Neuronal stem cell (in vitro differentiated cells): ENCODE data around the gene RALGPS1.

Source experiments
- DNase-seq: peaks from one replicate; pipeline ENCODE4 v3.0.0-alpha.2; 2013; ENCODE audit warnings: low spot score
- H2AFZ ChIP-seq: one replicate; pipeline ENCODE4 v1.6.1; 2013; ENCODE audit warnings: mild to moderate bottlenecking, low read length, inconsistent platforms
- H2AK5ac ChIP-seq: 2 replicates; pipeline ENCODE4 v1.6.1; 2013; ENCODE audit warnings: low read depth, mild to moderate bottlenecking, inconsistent platforms, low read length, moderate library complexity, mixed read lengths
- H2BK120ac ChIP-seq: 2 replicates; pipeline ENCODE4 v1.6.1; 2013; ENCODE audit warnings: low read depth, mild to moderate bottlenecking, inconsistent platforms, low read length, moderate library complexity, mixed read lengths
- H2BK12ac ChIP-seq: one replicate; pipeline ENCODE4 v1.6.1; 2013; ENCODE audit warnings: low read length, inconsistent platforms
- H2BK15ac ChIP-seq: 2 replicates; pipeline ENCODE4 v1.6.1; 2013; ENCODE audit warnings: mild to moderate bottlenecking, low read length, inconsistent platforms, mixed read lengths
- H2BK5ac ChIP-seq: one replicate; pipeline ENCODE4 v1.6.1; 2013; ENCODE audit warnings: inconsistent platforms, mild to moderate bottlenecking, low read length, moderate library complexity
- H3K14ac ChIP-seq: one replicate; pipeline ENCODE4 v1.6.1; 2013; ENCODE audit warnings: low read length, inconsistent platforms
- H3K18ac ChIP-seq: 2 replicates; pipeline ENCODE4 v1.6.1; 2013; ENCODE audit warnings: low read length, inconsistent platforms
- H3K23ac ChIP-seq: 2 replicates; pipeline ENCODE4 v1.6.1; 2013; ENCODE audit warnings: low read depth, mild to moderate bottlenecking, mixed read lengths, low read length, inconsistent platforms; ENCODE audit not compliant: poor library complexity
- H3K27ac ChIP-seq: replicated peaks from 3 replicates; pipeline ENCODE4 v1.5.1; 2013; ENCODE audit warnings: low read length, inconsistent platforms
- H3K27me3 ChIP-seq, 3 experiments: 2 replicates each; pipeline ENCODE4 v1.6.1; 2013; ENCODE audit warnings: low read length in 3 of 3, mild to moderate bottlenecking in 2 of 3, inconsistent platforms in 1 of 3, low read depth in 1 of 3, mixed read lengths in 1 of 3, moderate library complexity in 1 of 3; ENCODE audit not compliant: control insufficient read depth in 3 of 3, insufficient read depth in 3 of 3
- H3K36me3 ChIP-seq, 2 donors: replicated peaks in 1 of 2; 2 replicates each; pipeline ENCODE4 v1.6.1; 2013; ENCODE audit warnings: low read length in 2 of 2; ENCODE audit not compliant: control insufficient read depth in 2 of 2, insufficient read depth in 2 of 2
- H3K4ac ChIP-seq: 2 replicates; pipeline ENCODE4 v1.6.1; 2013; ENCODE audit warnings: inconsistent platforms, mild to moderate bottlenecking, low read length, moderate library complexity
- H3K4me1 ChIP-seq, 2 donors: 1 replicate in 1 of 2; 2 replicates in 1 of 2; pipeline ENCODE4 v1.6.1; 2013; ENCODE audit warnings: low read length in 2 of 2, low read depth in 1 of 2; ENCODE audit not compliant: control insufficient read depth in 2 of 2, insufficient read depth in 1 of 2
- H3K4me2 ChIP-seq: one replicate; pipeline ENCODE4 v1.6.1; 2013; ENCODE audit warnings: mild to moderate bottlenecking, low read length, inconsistent platforms; ENCODE audit not compliant: insufficient read depth, poor library complexity, severe bottlenecking
- H3K4me3 ChIP-seq, 2 donors: 2 replicates each; pipeline ENCODE4 v1.5.1; 2013; ENCODE audit warnings: low read length in 2 of 2, mild to moderate bottlenecking in 2 of 2, inconsistent platforms in 1 of 2, moderate library complexity in 1 of 2
- H3K79me1 ChIP-seq: one replicate; pipeline ENCODE4 v1.6.1; 2013; ENCODE audit warnings: low read depth, mild to moderate bottlenecking, inconsistent platforms, low read length, moderate library complexity
- H3K9ac ChIP-seq: one replicate; pipeline ENCODE4 v1.6.1; 2013; ENCODE audit warnings: mild to moderate bottlenecking, low read depth, low read length, inconsistent platforms; ENCODE audit not compliant: poor library complexity
- H3K9me3 ChIP-seq, 2 donors: replicated peaks in 1 of 2; 2 replicates each; pipeline versions ENCODE3 to v1.6.1; 2013; ENCODE audit warnings: low read length in 2 of 2, mild to moderate bottlenecking in 2 of 2, inconsistent platforms in 1 of 2, low read depth in 1 of 2, mixed read lengths in 1 of 2, moderate library complexity in 1 of 2; ENCODE audit not compliant: control insufficient read depth in 2 of 2, insufficient read depth in 1 of 2
- H4K8ac ChIP-seq: one replicate; pipeline ENCODE4 v1.6.1; 2013; ENCODE audit warnings: low read depth, mild to moderate bottlenecking, inconsistent platforms, low read length, moderate library complexity
- H4K91ac ChIP-seq: one replicate; pipeline ENCODE4 v1.6.1; 2013; ENCODE audit warnings: low read length, low read depth, mild to moderate bottlenecking, inconsistent platforms; ENCODE audit not compliant: poor library complexity
- WGBS, 2 donors: extraction: QIAGEN DNeasy Blood & Tissue Kit; methylation state at CpG; one replicate each; pipeline ENCODE4 v1.1.7; 2013; ENCODE audit warnings: missing lambda C conversion rate in 2 of 2, mixed read lengths in 1 of 2; ENCODE audit not compliant: insufficient read length in 2 of 2, insufficient replicate concordance in 1 of 2; ENCODE audit errors: extremely low coverage in 2 of 2; 5-methylcytosine and 5-hydroxymethylcytosine counted together

The RALGPS1 gene

GRCh38 chr9:127224178-127224882 lies 309.7 kb downstream of the RALGPS1 start:
- Histone ChIP-seq H3K4me3 (peak overlapping the region; percentile 73 to 92), H4K91ac (no peak overlapping the region), H3K27me3 (peaks cover 2 to 28% (median 20%) of the 10 kb centered on the region in 3 experiments), H3K18ac (peak overlapping the region; percentile 97), H3K79me1 (no peaks in the 10 kb centered on the region), H2BK5ac (no peak overlapping the region), H3K36me3 (no peaks in the 10 kb centered on the region), H3K4ac (no peak overlapping the region), H3K4me2 (peak overlapping the region; percentile 93), H3K23ac (peak overlapping the region; percentile 96), H2BK12ac (no peak overlapping the region), H2BK15ac (peak overlapping the region; percentile 90), H4K8ac (no peak overlapping the region), H2BK120ac (no peak overlapping the region), H3K27ac (peak overlapping the region; percentile 54), H3K4me1 (peaks cover 0 to 7% of the 10 kb centered on the region in 2 donors), H2AK5ac (no peak overlapping the region), H3K9me3 (no peaks in the 10 kb centered on the region), H2AFZ (peak overlapping the region; percentile 99), H3K14ac (no peak overlapping the region), H3K9ac (peak overlapping the region; percentile 85)
- peak; percentile 96 for DNase-seq
- no CpG with 5 or more reads among the region's 56 CpGs for WGBS, 2 donors

- Histone ChIP-seq H3K23ac (no peak overlapping the region), H3K4me2 (peak overlapping the region; percentile 94), H3K4me1 (peaks cover 0 to 7% of the 10 kb centered on the region in 2 donors), H4K8ac (no peak overlapping the region), H3K9ac (peak overlapping the region; percentile 85), H2BK12ac (no peak overlapping the region), H4K91ac (no peak overlapping the region), H2BK15ac (peak overlapping the region; percentile 90), H3K27me3 (peaks cover 2 to 28% (median 20%) of the 10 kb centered on the region in 3 experiments), H3K14ac (peak overlapping the region; percentile 58), H2BK120ac (no peak overlapping the region), H2AK5ac (no peak overlapping the region), H3K27ac (no peak overlapping the region), H2AFZ (peak overlapping the region; percentile 99), H3K4me3 (peak overlapping the region; percentile 73 to 92), H3K4ac (no peak overlapping the region), H3K18ac (peak overlapping the region; percentile 86), H3K9me3 (no peaks in the 10 kb centered on the region), H3K36me3 (no peaks in the 10 kb centered on the region), H3K79me1 (no peaks in the 10 kb centered on the region), H2BK5ac (no peak overlapping the region)
- peak; percentile 93 for DNase-seq
- no CpG with 5 or more reads among the region's 106 CpGs for WGBS, 2 donors
These were observed 310.5 kb downstream of the RALGPS1 start for GRCh38 chr9:127224883-127225739.

DNA sequence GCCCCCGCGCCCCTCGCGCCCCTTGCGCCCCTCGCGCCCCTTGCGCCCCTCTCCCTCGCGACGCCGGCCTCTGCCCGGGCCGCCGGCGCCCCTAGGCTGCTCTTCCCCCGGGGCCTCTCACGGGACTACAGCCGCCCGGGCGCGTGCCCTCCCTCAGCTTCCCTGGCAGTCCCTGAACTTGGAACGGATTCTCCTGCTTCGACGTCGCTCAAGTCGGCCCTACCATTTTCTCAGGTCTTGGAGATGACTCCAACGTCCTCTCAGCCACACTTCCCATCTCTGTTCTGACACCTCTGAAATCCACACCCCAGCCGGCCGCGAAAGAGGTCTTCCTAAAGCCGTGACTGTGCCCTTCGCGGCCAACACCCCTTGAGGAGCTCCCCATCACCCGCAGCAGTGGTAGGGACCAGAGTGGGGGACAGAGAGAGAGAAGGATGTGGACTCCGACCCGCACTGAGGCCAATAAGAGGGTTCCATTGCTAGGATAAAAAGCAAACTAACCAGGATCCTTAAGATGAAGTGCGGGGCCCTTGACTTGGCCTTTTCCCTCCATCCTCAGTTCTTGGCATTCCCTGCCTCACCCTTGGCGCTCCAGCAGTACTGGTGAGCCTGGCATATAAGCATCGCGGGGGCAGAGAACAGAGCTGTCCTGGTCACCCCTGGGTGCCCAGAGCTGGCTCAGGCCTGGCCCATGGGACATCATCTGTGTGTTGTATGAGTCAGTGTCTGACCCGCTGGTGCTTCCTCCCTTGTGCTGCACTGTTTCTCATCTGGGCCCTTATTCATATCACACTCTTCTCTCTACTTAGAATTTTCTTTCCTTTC lies 311.4 kb downstream of the RALGPS1 start:
- no peak overlapping the region for H3K23ac ChIP-seq
- DNase-seq = no peak
- no peak overlapping the region for H3K27ac ChIP-seq
- H3K4me1 ChIP-seq = peaks cover 0 to 7% of the 10 kb centered on the region in 2 donors
- no peak overlapping the region for H3K4ac ChIP-seq
- no peak overlapping the region for H3K14ac ChIP-seq
- H3K18ac ChIP-seq = no peak overlapping the region
- H4K8ac ChIP-seq = no peak overlapping the region
- H2BK12ac ChIP-seq = no peak overlapping the region
- peak overlapping the region in 1 of 2 donors; percentile 66 for H3K4me3 ChIP-seq
- H3K79me1 ChIP-seq = no peaks in the 10 kb centered on the region
- no peak overlapping the region for H2BK5ac ChIP-seq
- no peak overlapping the region for H2BK15ac ChIP-seq
- H3K36me3 ChIP-seq = no peaks in the 10 kb centered on the region
- no CpG with 5 or more reads among the region's 42 CpGs for WGBS, 2 donors
- H3K4me2 ChIP-seq = peak overlapping the region; percentile 94
- H2AFZ ChIP-seq = peak overlapping the region; percentile 96
- no peaks in the 10 kb centered on the region for H3K9me3 ChIP-seq
- H3K9ac ChIP-seq = peak overlapping the region; percentile 85
- no peak overlapping the region for H2AK5ac ChIP-seq
- peaks cover 2 to 28% (median 20%) of the 10 kb centered on the region in 3 experiments for H3K27me3 ChIP-seq
- no peak overlapping the region for H2BK120ac ChIP-seq
- H4K91ac ChIP-seq = no peak overlapping the region
